OCI-LY7 (cell line): ENCODE results near the gene CSE1L. TPM values are rescaled to one million over a fixed set of nuclear protein-coding genes. Genes with fewer than 3 reads are reported as not detected.

Experiments used
- BruUV-seq: library from RNA; stranded (reverse); fragments of 400-500 nt; replicated peaks from 2 replicates; lab custom pipeline; 2021; lab: Mats Ljungman, UMichigan
- CTCF ChIA-PET: fragments of 300-600 bp; sonication (Branson Sonifier 250); formaldehyde crosslinking; loops from one replicate; lab custom pipeline; 2022; ENCODE audit warnings: antibody characterized with exemption; ENCODE audit not compliant: unreplicated experiment; lab: Charles Lee
- POLR2A ChIA-PET: fragments of 300-600 bp; sonication (Branson Sonifier 250); formaldehyde crosslinking; loops from one replicate; lab custom pipeline; 2022; ENCODE audit warnings: antibody characterized with exemption; lab: Charles Lee
- DNase-seq: peaks from one replicate; pipeline ENCODE4 v3.0.0-alpha.2; 2015; ENCODE audit warnings: low spot score
- H2AFZ ChIP-seq: fragments of 200-600 bp; sonication (generic), shearing (Covaris generic); 2 replicates; pipeline ENCODE4 v1.6.1; 2014; ENCODE audit warnings: mild to moderate bottlenecking, antibody characterized with exemption, low read length, moderate library complexity
- H3K27ac ChIP-seq: fragments of 200-600 bp; sonication (generic); 2 replicates; pipeline ENCODE4 v1.5.1; 2014; ENCODE audit warnings: mixed run types, low read depth, mild to moderate bottlenecking, moderate library complexity, low read length, inconsistent platforms; ENCODE audit not compliant: poor library complexity, severe bottlenecking
- H3K36me3 ChIP-seq: fragments of 200-600 bp; sonication (generic); 2 replicates; pipeline ENCODE4 v1.6.1; 2014; ENCODE audit warnings: mild to moderate bottlenecking, antibody characterized with exemption, low read length, moderate library complexity, mixed read lengths; ENCODE audit not compliant: insufficient read depth
- H3K4me1 ChIP-seq: fragments of 200-600 bp; sonication (generic); 2 replicates; pipeline ENCODE4 v1.5.1; 2014; ENCODE audit warnings: mild to moderate bottlenecking, low read length; ENCODE audit not compliant: insufficient read depth, poor library complexity, severe bottlenecking
- H3K4me2 ChIP-seq: fragments of 200-600 bp; sonication (generic); 2 replicates; pipeline ENCODE4 v1.6.1; 2014; ENCODE audit warnings: mild to moderate bottlenecking, low read length
- H3K4me3 ChIP-seq: fragments of 200-600 bp; sonication (generic); 2 replicates; pipeline ENCODE4 v1.5.1; 2014; ENCODE audit warnings: mild to moderate bottlenecking, low read depth, low read length; ENCODE audit not compliant: poor library complexity, severe bottlenecking
- H3K79me2 ChIP-seq: fragments of 200-600 bp; sonication (generic); 2 replicates; pipeline ENCODE4 v1.6.1; 2016; ENCODE audit warnings: low read depth, mild to moderate bottlenecking, low read length, moderate library complexity, mixed read lengths; ENCODE audit not compliant: insufficient read depth
- H3K9me2 ChIP-seq: fragments of 200-600 bp; sonication (generic); 2 replicates; pipeline ENCODE4 v1.6.1; 2016; ENCODE audit warnings: mild to moderate bottlenecking, low read length, mixed read lengths; ENCODE audit not compliant: insufficient read depth
- H3K9me3 ChIP-seq: fragments of 200-600 bp; sonication (generic); 2 replicates; pipeline ENCODE4 v1.6.1; 2014; ENCODE audit warnings: mild to moderate bottlenecking, mixed run types, low read length, mixed read lengths
- H4K20me1 ChIP-seq: fragments of 200-600 bp; sonication (generic); 2 replicates; pipeline ENCODE4 v1.6.1; 2014; ENCODE audit warnings: mild to moderate bottlenecking, antibody characterized with exemption, low read length, moderate library complexity, mixed read lengths; ENCODE audit not compliant: insufficient read depth
- CTCF ChIP-seq: fragments of 200-600 bp; sonication (generic); conservative IDR thresholded peaks from 2 replicates; pipeline ENCODE4 v1.5.1; 2014; ENCODE audit warnings: mild to moderate bottlenecking, antibody characterized with exemption, low read length, moderate library complexity, mixed read lengths
- EZH2phosphoT487 ChIP-seq: fragments of 200-600 bp; sonication (generic); IDR thresholded peaks from 2 replicates; pipeline ENCODE4 v1.6.1; 2018; ENCODE audit warnings: low read depth, borderline replicate concordance, mild to moderate bottlenecking, mixed run types, antibody characterized with exemption, low read length, moderate library complexity, mixed read lengths
- intact Hi-C: fragments of 100-400 bp; cut with micrococcal nuclease; formaldehyde crosslinking; loops from one replicate; pipeline ENCODE4 v1.10.0; 2022; ENCODE audit not compliant: unreplicated experiment
- total RNA-seq, 2 experiments: library from RNA; depleted of rRNA in 1 of 2; stranded (reverse); fragments of >200 nt in 1 of 2; shearing (Covaris generic) in 1 of 2; gene quantifications; 2 replicates each; pipeline ENCODE4 v1.2.3, GENCODE V29; 2014 to 2022

Gene CSE1L
- total RNA-seq, 2 experiments from 2014 or later: 104 to 145 TPM

GRCh38 chr20:49110767-49111694 is 64.9 kb downstream of the CSE1L start:
- Histone ChIP-seq H3K9me3 (no peaks in the 10 kb centered on the region), H3K4me2 (no peak overlapping the region), H3K4me3 (no peak overlapping the region), H4K20me1 (no peaks in the 10 kb centered on the region; the same call in 1 of the 2 replicates), H3K4me1 (no peaks in the 10 kb centered on the region), H2AFZ (no peak overlapping the region), H3K36me3 (peaks cover 41% of the 10 kb centered on the region), H3K79me2 (no peaks in the 10 kb centered on the region), H3K27ac (no peak overlapping the region), H3K9me2 (no peaks in the 10 kb centered on the region)
- intact Hi-C loops: no loop called here
- ChIA-PET POLR2A (no interaction called here), CTCF (no interaction called here)
- DNase-seq: no peak
- no TSS peak for BruUV-seq
- TF ChIP-seq EZH2phosphoT487 (no peak), CTCF (no peak)

GRCh38 chr20:49112596-49113274 is 66.6 kb downstream of the CSE1L start:
- Histone ChIP-seq H3K36me3 (peaks cover 58% of the 10 kb centered on the region), H3K9me3 (no peaks in the 10 kb centered on the region), H2AFZ (no peak overlapping the region), H3K27ac (no peak overlapping the region), H4K20me1 (no peaks in the 10 kb centered on the region; the same call in 1 of the 2 replicates), H3K4me1 (no peaks in the 10 kb centered on the region), H3K4me2 (no peak overlapping the region), H3K4me3 (no peak overlapping the region), H3K9me2 (no peaks in the 10 kb centered on the region), H3K79me2 (no peaks in the 10 kb centered on the region)
- no TSS peak for BruUV-seq
- TF ChIP-seq EZH2phosphoT487 (no peak), CTCF (no peak)
- no peak for DNase-seq
- intact Hi-C loops: no loop called here
- CTCF ChIA-PET: no interaction called here
- POLR2A ChIA-PET: no interaction called here
